Hepatocyte (in vitro differentiated cells): ENCODE results near the gene MYO1D.

Experiments
- EZH2 ChIP-seq: fragments of 200-600 bp; sonication (generic); IDR thresholded peaks from 2 replicates; pipeline ENCODE4 v1.6.1; 2016; ENCODE audit warnings: antibody characterized with exemption, mild to moderate bottlenecking, borderline replicate concordance
- EZH2phosphoT487 ChIP-seq: fragments of 200-600 bp; sonication (generic); IDR thresholded peaks from one replicate; pipeline ENCODE4 v1.6.1; 2018; ENCODE audit warnings: antibody characterized with exemption, mild to moderate bottlenecking, low read depth, moderate library complexity; ENCODE audit not compliant: unreplicated experiment, severe bottlenecking
- TF ChIP-seq, protein P1 (sequence below): fragments of 200-600 bp; sonication (generic); IDR thresholded peaks from 2 replicates; pipeline ENCODE4 v1.5.1; 2016; ENCODE audit warnings: antibody characterized with exemption, mild to moderate bottlenecking; ENCODE audit not compliant: poor library complexity

GRCh38 chr17:32926183-32926582, 49.3 kb upstream of the MYO1D start:
- TF ChIP-seq, protein P1, sequence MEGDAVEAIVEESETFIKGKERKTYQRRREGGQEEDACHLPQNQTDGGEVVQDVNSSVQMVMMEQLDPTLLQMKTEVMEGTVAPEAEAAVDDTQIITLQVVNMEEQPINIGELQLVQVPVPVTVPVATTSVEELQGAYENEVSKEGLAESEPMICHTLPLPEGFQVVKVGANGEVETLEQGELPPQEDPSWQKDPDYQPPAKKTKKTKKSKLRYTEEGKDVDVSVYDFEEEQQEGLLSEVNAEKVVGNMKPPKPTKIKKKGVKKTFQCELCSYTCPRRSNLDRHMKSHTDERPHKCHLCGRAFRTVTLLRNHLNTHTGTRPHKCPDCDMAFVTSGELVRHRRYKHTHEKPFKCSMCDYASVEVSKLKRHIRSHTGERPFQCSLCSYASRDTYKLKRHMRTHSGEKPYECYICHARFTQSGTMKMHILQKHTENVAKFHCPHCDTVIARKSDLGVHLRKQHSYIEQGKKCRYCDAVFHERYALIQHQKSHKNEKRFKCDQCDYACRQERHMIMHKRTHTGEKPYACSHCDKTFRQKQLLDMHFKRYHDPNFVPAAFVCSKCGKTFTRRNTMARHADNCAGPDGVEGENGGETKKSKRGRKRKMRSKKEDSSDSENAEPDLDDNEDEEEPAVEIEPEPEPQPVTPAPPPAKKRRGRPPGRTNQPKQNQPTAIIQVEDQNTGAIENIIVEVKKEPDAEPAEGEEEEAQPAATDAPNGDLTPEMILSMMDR: no peak
- no peak for TF ChIP-seq EZH2
- TF ChIP-seq EZH2phosphoT487: no peak
